SK-MEL-5 (cell line): Measurements from ENCODE around the gene HLA-DPB1. TPM values are rescaled to one million over a fixed set of nuclear protein-coding genes. Genes with fewer than 3 reads are reported as not detected.
A peak's percentile ranks its signal among the peaks of the same experiment; 100 is the strongest.
"Not testable (repeated sequence)": the region's sequence is repeated elsewhere in the genome, so short reads cannot be mapped to it uniquely, and the experiment has no call there.

Experiments used
- DNase-seq: peaks from one replicate; pipeline ENCODE4 v3.0.0-alpha.2; 2016; ENCODE audit warnings: low read depth, low spot score
- in situ Hi-C: cut with HindIII; loops from 2 replicates; pipeline ENCODE4 v1.10.0; 2016; ENCODE audit warnings: low sequenced_read_pairs, high pct_unique_total_duplicates, low pct_unique_long_range_greater_than_20kb
- total RNA-seq: library from RNA; depleted of rRNA; stranded (reverse); fragments of >200 nt; shearing (Covaris generic); gene quantifications from 2 replicates; pipeline ENCODE4 v1.2.3, GENCODE V29; 2014

HLA-DPB1 gene
- total RNA-seq, 1 experiment from 2014 or later = 1.7 TPM

DNA sequence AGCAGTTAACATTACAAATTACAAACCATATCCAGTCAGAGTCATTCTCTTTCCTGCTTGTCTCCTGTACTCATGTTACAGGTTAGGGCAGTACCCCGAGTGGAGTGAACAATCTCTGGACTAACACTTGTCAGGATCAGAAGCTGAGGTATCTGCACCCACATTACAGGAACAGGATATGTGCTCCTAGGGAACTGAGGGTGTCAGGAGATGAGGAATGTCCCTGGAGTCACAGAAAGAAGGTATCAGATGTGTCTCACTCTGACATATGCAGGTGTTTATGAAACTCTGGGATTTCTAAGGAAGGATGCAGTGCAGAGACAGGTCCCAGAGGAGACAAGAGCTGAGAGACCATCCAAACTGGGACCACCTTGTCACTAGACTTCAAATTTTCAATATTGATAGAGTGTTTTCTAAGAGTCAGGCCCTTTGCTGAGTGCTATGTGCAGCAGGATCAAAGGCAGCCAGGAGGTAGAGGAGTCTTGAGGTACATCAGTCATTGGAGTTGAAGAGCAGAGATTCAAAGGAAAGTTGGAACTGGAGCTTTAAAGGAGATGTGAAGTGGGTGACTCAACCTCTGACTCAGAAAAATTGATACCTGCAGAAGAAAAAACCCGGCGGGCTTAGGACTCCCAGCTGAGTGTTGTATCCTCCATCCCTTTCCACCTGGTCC, 12.6 kb downstream of the HLA-DPB1 start:
- in situ Hi-C loops = loop anchor here (25.0 kb wide), 1 partner anchor 101 kb away; no protein-coding TSS in a partner anchor
- no peak for DNase-seq

DNA sequence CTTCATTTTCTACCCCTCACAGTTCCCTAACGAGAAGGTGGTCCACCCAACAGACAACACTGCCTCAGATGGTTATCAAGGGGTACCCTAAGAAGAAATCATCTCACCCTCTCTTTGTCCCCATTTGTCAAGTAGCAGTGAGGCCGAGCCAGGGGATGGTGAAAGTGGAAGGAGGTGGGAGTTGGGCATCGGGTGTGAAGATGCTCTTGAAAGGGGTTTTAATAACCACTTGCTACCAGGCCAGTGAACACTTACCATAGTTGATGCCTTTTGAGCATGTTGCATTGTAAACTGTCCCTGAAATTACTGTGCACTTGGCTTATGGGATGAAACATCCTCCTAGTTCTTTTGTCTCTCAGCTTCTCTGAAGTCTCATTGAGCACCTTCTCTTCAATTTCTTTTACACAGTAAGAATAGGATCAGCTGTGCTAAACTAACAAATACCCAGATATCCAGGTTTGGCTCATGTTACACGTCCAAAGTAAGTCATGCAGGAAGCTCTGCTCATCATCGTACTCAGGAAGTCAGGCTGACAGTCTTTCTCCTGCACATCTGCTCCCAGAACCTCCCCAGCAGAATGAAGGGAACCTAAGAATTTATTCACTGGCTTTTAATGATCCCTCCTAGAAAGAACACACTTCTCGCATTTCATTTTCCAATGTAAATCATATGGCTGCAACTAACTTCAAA, 13.3 kb downstream of the HLA-DPB1 start:
- no peak for DNase-seq
- in situ Hi-C loops = loop anchor here (25.0 kb wide), 1 partner anchor 102 kb away; no protein-coding TSS in a partner anchor

DNA sequence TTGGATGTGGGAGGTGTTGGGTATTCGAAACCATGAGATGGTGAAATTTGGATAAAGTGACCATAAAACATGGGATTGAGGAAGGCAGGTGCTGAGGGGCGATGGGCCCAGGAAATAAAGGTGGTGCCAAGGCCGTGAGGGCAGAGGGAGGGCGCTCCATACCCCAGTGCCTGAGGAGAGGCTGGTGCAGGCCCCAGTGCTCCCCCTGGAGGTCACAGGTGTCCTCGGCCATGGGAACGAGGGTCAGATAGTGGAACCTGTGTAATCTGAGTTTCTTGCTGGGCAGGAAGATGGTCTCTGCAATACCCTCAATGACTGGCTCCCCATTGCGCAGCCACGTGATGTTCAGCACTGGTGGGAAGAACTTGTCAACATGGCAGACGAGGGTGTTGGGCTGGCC, 16.2 kb downstream of the HLA-DPB1 start:
- peak; percentile 55 for DNase-seq
- in situ Hi-C loops = loop anchor here (25.0 kb wide), 1 partner anchor 105 kb away; no protein-coding TSS in a partner anchor

DNA sequence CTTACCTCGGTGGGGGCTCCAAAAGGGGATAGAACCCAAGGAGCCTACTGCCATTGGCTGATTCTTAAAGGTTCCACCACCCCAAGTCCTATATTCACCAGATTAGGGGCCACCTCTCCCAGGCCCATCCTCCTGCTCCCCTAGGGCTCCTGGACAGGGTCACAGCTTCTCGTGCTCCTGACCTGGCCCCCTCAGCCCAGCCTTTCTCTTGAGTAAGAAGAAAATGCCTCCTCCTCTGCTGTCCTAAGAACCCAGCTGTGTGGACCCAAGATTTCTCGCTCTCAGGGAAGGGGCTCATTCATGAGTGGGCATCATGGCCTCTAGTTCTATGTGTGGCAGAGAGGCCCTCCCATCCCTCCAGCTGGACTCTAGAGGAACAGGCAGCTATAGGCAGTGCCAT, 16.6 kb downstream of the HLA-DPB1 start:
- DNase-seq = no peak
- in situ Hi-C loops = loop anchor here (25.0 kb wide), 1 partner anchor 105 kb away; no protein-coding TSS in a partner anchor

DNA sequence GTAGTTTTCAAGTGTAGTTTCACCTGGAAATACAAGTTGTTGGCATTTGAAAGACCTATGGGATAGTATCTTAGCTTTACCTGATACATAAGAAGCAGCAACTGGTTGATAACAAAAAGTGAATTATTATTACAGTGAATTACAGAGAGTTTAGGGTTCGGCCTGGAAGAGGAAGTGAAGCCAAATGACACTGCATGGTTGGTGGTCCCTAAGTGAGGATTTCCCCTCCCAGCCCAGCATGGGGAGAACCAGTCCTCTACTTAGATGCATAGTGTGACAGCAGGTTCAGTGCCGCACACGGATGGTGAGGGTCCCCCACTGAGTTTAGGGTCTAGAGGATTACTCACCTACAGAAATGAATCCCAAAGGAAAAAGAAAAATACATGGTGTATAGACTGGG, 18.1 kb downstream of the HLA-DPB1 start:
- no peak for DNase-seq
- in situ Hi-C loops = loop anchor here (25.0 kb wide), 1 partner anchor 107 kb away; no protein-coding TSS in a partner anchor

DNA sequence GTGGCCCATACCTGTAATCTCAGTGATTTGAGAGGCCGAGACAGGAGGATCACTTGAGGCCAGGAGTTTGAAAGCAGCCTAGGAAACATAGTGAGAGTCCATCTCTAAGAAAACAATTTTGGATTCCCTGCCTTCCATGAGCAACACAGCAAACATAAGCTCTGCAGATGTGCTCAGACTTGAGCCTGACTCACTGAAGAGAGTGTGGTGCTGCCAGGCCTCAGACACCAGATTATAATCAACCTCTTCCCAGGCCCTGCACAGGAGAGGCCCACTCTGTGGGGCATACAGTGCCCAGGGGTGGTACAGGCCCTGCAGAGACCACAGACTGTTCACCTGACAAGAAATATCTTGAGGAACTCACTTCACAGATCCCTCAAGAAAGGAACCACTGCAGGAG, 19.9 kb downstream of the HLA-DPB1 start:
- DNase-seq = no peak
- in situ Hi-C loops = loop anchor here (25.0 kb wide), 1 partner anchor 108 kb away; no protein-coding TSS in a partner anchor

DNA sequence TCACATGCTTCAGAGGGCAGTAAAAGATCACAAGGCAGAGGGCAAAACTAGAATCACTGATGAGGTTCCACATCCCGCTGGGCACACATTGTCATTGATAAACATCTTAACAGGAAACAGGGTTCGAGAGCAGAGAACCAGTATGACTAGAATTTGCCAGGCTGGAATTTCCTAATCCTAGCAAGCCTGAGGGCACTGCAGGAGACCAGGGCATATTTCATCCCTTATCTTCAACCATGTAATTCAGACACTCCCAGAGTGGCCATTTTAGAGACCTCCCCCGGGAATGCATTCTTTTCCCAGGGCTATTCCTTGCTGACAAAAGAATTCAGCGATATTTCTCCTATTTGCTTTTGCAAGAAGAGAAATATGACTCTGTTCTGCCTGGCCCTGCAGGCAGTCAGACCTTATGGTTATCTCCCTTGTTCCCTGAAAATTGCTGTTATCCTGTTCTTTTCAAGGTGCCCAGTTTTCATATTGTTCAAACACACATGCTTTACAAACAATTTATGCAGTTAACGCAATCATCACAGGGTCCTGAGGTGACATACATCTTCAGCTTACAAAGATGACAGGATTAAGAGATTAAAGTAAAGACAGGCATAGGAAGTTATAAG, 25.4 kb downstream of the HLA-DPB1 start:
- in situ Hi-C loops, DNase-seq: not testable (repeated sequence)

DNA sequence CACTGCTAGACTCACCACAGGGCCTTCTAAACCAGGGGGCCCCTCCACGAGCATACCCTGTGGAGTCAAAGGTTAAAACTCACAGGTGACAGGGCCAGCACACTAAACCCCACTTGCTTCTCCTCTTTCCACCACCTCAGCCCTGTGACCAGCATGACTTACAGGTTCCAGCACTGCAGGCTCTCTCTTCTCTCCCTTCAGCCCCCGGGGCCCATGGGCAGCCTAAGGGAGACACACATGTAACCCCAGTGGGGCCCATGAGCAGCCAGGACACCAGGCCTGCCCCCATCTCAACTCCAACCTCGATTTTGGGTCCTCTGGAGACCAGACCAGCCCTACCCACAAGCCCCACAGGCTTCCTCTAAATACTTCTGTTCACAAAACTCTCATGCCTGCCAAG, 28.0 kb downstream of the HLA-DPB1 start:
- in situ Hi-C loops = no loop called here
- no peak for DNase-seq

DNA sequence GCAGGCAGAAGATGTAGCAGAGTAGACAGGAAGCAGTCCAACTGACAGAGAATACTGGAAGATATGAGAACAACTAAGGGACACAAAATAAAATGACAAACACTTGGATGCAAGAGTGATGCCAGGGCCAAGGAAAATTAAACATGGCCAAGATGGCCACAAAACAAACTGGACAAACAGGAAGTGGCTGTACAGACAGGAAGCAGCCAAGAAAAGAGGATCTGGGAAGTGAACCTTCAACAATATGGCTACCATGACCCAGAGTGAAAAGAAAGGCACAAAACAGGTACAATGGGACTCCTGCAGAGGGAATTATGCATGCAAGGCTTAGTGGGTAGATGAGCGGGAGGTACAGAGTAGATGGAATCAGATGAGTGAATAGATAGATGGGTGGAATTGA, 29.1 kb downstream of the HLA-DPB1 start:
- DNase-seq = no peak
- in situ Hi-C loops = no loop called here

DNA sequence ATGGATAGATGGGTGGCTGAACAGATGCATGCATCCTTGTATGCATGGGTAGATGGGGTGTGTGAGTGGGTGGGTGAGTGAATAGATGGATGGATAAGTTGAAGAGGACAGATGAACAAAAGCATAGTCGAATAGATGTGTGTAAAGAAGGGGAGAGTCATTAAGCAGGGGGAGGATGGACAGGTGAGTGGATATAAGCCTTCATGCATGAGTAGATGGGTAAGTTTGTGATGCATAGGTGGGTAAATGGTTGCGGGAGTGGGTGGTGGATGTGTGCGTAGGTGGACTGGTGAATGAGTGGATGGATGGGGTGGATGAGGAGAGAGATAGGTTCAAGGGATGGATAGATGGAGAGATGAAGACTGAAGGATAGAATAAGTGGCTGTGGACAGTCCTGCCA, 29.6 kb downstream of the HLA-DPB1 start:
- DNase-seq = no peak
- in situ Hi-C loops = no loop called here

DNA sequence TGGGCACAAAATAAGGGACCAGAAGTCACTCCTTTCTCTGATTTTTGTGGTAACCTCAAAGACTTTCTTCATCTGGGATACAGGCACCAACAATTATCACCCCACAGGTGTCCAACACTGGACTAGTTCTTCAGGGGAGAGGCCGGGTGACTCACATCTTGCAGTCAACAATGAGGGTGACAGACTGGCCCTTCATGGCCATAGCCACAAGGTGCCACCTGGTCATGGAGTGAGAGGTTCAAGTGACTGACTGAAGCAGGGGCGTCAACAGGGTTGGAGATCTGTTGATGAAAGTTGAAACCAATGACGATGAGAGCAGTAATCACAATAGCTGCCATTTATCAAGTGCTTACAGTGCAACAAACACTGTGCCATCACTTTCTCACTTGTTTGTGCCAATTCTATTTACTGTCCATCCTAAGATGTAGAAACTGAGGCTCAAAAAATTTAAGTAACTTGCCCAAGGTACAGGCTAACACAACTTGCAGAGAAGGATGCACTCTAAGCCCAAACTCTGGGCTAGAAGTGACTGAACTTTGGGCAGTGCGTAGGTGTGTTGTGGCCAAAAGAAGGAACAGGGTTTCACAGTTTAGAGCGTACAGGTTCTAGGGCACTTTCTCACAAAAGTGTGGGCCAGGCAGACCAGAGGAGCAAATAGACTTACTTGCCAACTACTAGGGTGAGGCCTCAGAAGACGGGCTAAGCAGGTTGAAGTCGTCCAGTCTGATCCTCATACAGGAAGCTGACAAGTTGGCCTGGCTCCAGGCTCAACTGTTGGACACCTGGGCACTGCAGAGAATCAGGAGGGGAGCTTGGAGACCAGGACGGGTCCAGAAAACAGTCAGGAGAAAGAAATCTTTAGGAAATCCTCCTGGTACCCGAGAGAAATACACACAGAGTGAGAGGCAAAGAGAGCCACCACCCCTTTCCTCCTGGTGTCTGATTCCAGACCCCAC, 30.4 kb downstream of the HLA-DPB1 start:
- no peak for DNase-seq

DNA sequence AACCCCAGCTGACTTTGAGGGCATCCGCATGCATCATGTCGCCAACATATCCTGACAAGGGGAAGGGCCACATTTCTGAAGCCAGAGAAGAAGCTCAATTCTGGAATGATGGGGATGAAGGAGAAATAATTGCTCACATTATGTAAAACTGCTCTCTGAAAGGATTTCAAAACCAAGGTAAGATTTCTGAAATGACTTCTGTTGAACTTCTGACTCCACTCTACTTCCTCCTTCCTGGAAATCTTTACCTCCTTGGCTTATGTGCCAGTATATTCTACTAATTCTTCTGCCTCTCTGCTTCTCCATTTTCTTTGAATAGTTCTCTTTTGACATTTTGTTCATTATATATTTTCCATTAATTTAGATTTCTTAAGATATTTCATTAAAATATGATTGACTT, 31.9 kb downstream of the HLA-DPB1 start:
- DNase-seq = no peak
- in situ Hi-C loops = no loop called here

More for the DNA sequence above, 30.4 kb downstream of the HLA-DPB1 start:
- in situ Hi-C loops = no loop called here

DNA sequence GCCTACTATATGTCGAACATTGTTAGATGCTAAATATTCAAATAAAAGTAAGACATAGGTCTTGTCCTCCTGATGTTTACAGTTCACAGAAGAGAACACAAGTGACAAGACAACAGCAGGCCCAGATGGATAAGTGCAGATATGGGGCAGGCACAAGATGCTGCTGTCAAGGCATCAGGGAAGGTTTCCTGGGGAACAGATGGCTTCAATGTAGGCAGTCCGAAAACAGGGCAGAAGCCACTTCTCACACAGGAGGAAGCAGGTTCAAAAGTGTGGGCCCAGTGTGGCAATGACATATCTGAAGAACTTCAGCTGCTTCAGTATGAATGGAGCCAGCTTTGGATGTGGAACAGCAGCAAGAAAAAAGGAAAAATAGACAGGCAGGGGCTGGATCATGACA, 32.5 kb downstream of the HLA-DPB1 start:
- in situ Hi-C loops = no loop called here

DNA sequence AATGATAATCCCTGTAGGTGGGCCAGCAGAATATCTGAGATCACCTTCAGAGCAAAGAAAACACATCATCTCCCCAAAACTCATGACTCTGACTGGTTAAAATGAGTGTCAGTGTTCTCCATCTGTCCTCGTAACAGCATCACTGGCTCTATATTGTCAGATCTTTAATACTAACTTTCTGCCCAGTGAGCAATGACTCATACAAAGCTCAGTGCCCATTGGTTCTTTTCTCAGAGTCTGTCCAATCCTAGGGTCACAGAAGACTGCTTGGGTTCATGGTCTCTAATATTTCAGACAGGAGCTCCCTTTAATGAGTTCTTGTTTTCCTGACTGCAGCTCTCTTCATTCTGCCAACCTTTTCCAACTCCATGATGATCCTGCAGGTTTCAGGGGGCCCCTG, 36.4 kb downstream of the HLA-DPB1 start:
- in situ Hi-C loops = no loop called here
- DNase-seq = peak; percentile 89

More for the DNA sequence above, 32.5 kb downstream of the HLA-DPB1 start:
- no peak for DNase-seq

DNA sequence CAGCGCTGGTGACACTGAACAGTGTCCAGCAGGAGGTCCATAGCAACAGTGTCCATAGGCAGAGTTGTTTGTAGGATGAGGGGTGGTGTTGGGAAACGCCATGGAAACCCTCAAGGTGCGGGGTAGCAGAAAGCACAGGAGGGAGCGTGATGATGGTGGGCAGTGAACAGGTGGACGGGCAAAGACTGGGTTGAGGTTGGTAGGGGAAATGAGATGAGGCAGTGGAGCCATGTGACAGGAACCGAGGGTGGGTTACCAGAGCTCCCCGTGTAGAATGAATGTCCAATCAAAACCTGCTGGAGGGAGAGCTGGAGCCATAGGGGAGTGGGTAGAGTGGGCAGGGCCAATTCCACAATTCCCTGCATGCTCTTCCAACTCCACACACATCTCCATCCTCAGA, 38.0 kb downstream of the HLA-DPB1 start:
- DNase-seq = no peak
- in situ Hi-C loops = no loop called here

DNA sequence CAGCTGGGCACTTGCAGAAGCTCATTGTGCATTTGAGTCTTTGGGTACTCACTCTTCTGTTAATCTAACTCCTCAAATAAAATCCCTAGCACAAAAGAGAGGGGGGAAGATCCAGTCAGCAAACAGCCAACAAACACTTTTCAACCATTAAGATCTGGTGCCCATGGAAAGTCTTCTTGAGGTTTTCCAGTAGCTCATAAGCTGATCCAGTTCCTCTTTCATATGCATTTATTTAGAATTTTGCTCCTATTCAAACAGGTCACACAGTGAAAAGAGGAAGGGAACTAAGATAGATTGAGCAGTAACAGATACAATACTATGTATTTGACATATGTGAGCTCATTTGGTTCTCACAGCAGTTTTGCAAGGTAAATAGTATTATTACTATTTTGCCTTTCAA, 38.6 kb downstream of the HLA-DPB1 start:
- in situ Hi-C loops = no loop called here

DNA sequence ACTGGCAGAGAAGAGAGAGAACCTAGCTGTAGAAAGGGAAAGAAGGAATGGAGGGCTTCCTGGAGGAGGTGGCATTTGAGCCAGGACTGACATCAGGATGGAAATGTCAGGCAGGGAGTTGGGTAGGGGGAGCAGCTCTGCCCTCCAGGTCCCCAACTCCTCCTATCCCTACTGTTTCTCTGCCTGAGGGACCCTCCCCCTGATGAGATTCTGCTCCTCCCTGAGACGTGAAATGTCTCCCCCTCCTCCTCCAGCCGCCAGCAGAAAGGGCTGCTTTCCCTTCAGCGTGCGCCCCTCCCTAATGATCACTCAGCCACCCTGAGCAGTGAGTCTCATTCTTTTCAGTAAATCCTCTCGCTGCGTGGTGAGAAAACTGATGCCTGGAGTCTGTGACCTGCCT, 40.6 kb downstream of the HLA-DPB1 start:
- no peak for DNase-seq
- in situ Hi-C loops = no loop called here

More for the DNA sequence above, 38.6 kb downstream of the HLA-DPB1 start:
- no peak for DNase-seq
